Measurements from ENCODE around the gene SMG6. TPM values are rescaled to one million over a fixed set of nuclear protein-coding genes. Genes with fewer than 3 reads are reported as not detected.

SMG6 gene
- total RNA-seq, 1 experiment from 2014 or later: 28.6 TPM

- H4K5ac ChIP-seq (ENCODE audit: insufficient read length, low read depth, low read length): no peak overlapping the region
- H3K4me2 ChIP-seq (ENCODE audit: insufficient read depth, insufficient read length, low read length): no peak overlapping the region
- no peak overlapping the region for H2AK5ac ChIP-seq (ENCODE audit: insufficient read length, low read length)
- H3K79me1 ChIP-seq (ENCODE audit: insufficient read depth, low read depth, low read length, poor library complexity, severe bottlenecking): no peaks in the 10 kb centered on the region
- no peak overlapping the region for H3K4me3 Mint-ChIP-seq
- H3K23ac ChIP-seq (ENCODE audit: insufficient read length, low read depth, low read length): no peak overlapping the region
- no peak overlapping the region for H3K9ac ChIP-seq (ENCODE audit: extremely low read depth, insufficient read length, low read length)
- no peak for DNase-seq
- H4K20me1 ChIP-seq (ENCODE audit: control insufficient read depth, insufficient read depth, insufficient read length): no peaks in the 10 kb centered on the region
- no peaks in the 10 kb centered on the region for H3K23me2 ChIP-seq (ENCODE audit: insufficient read length, low read depth, low read length, poor library complexity, severe bottlenecking)
- no peak overlapping the region for H3K56ac ChIP-seq (ENCODE audit: insufficient read length, low read depth, low read length)
- H3K9me3 ChIP-seq (ENCODE audit: control insufficient read depth, low read depth, low read length): no peaks in the 10 kb centered on the region
- no peak overlapping the region for H4K91ac ChIP-seq (ENCODE audit: insufficient read length, low read depth, low read length)
- H3T11ph ChIP-seq (ENCODE audit: low read length): no peak overlapping the region
- peaks cover 2 to 8% of the 10 kb centered on the region in 2 experiments; a peak in 3 of 4 replicates for H3K4me1 Mint-ChIP-seq
- no peak overlapping the region for H2BK5ac ChIP-seq (ENCODE audit: insufficient read length, low read length)
- H2AFZ ChIP-seq (ENCODE audit: low read length): no peak overlapping the region
- H2BK20ac ChIP-seq (ENCODE audit: low read depth, low read length, poor library complexity, severe bottlenecking): no peak overlapping the region
- H3K14ac ChIP-seq (ENCODE audit: insufficient read depth, low read length): no peak overlapping the region
- peaks cover 8 to 29% (median 20%) of the 10 kb centered on the region in 3 experiments; a peak in 6 of 7 replicates for H3K36me3 Mint-ChIP-seq (ENCODE audit: insufficient read depth in 1 of 3, low read depth in 3 of 3)
- H2BK15ac ChIP-seq (ENCODE audit: low read depth, low read length): no peak overlapping the region
- H3K9me3 Mint-ChIP-seq: no peaks in the 10 kb centered on the region
- no peaks in the 10 kb centered on the region for H3K27me3 ChIP-seq (ENCODE audit: insufficient read depth, low read length)
- H3K18ac ChIP-seq (ENCODE audit: insufficient read length, low read depth, low read length): no peak overlapping the region
- no peak overlapping the region for H3K4ac ChIP-seq (ENCODE audit: low read depth, low read length)
- no peak overlapping the region for H4K8ac ChIP-seq (replicated peaks; ENCODE audit: insufficient read length, low read depth, low read length)
- H3K27ac ChIP-seq (ENCODE audit: insufficient read length, low read depth, low read length): no peak overlapping the region
- TF ChIP-seq, protein P1, sequence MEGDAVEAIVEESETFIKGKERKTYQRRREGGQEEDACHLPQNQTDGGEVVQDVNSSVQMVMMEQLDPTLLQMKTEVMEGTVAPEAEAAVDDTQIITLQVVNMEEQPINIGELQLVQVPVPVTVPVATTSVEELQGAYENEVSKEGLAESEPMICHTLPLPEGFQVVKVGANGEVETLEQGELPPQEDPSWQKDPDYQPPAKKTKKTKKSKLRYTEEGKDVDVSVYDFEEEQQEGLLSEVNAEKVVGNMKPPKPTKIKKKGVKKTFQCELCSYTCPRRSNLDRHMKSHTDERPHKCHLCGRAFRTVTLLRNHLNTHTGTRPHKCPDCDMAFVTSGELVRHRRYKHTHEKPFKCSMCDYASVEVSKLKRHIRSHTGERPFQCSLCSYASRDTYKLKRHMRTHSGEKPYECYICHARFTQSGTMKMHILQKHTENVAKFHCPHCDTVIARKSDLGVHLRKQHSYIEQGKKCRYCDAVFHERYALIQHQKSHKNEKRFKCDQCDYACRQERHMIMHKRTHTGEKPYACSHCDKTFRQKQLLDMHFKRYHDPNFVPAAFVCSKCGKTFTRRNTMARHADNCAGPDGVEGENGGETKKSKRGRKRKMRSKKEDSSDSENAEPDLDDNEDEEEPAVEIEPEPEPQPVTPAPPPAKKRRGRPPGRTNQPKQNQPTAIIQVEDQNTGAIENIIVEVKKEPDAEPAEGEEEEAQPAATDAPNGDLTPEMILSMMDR (conservative IDR thresholded peaks at IDR 0.05): no peak
- H2BK12ac ChIP-seq (ENCODE audit: insufficient read length, low read depth, low read length): no peak overlapping the region
- no peaks in the 10 kb centered on the region for H3K27me3 Mint-ChIP-seq (ENCODE audit: low read depth)
- no peak overlapping the region for H2BK120ac ChIP-seq (ENCODE audit: low read depth, low read length, poor library complexity, severe bottlenecking)
- WGBS (ENCODE audit: extremely low coverage, insufficient read length, low lambda C conversion rate): 100% methylated on average over 1 of the region's 5 CpGs
- H3K4me1 ChIP-seq (ENCODE audit: insufficient read depth, low read length): no peaks in the 10 kb centered on the region
- H3K79me2 ChIP-seq (ENCODE audit: insufficient read depth, low read length): no peaks in the 10 kb centered on the region
- H3K27ac Mint-ChIP-seq: no peak overlapping the region
Measured at GRCh38 chr17:2241823-2242222, 61.8 kb downstream of the SMG6 start.
